GM12801 (cell line): ENCODE measurements around the gene KAZALD1.

Experiments
- CTCF ChIP-seq: IDR thresholded peaks from one replicate; pipeline ENCODE4 v1.5.1; 2011; ENCODE audit warnings: control low read depth; ENCODE audit not compliant: insufficient read length; ENCODE audit errors: extremely low read depth

KAZALD1 gene

DNA sequence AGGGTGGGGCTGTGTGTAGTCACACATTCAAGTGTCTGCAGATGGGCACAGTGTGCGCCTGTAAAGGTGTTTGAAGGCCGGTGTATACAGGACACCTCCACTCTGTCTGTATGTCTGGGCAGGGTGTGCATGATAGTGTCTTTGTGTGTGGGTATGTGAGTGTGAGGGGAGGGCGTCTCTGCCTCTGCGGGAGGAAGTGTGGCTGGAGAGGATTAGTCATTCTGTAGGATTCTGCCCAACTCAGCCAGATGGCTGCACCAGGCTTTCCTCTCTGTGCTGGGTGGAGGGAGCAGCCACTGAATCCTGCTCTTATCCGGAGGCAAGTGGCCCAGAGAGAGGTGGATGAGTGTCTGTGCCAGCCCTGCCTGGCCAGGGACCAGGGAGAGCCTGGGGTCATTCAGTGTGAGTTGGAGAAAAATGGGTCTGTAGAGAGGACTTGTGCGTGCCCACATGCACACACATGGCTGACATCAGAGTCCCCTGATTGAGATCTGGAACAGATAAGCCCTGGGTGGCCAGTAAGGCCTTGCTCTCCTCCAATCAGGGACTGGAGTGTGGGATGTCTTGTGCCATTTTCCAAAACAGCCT, 29.1 kb upstream of the KAZALD1 start:
- TF ChIP-seq CTCF, result no peak

DNA sequence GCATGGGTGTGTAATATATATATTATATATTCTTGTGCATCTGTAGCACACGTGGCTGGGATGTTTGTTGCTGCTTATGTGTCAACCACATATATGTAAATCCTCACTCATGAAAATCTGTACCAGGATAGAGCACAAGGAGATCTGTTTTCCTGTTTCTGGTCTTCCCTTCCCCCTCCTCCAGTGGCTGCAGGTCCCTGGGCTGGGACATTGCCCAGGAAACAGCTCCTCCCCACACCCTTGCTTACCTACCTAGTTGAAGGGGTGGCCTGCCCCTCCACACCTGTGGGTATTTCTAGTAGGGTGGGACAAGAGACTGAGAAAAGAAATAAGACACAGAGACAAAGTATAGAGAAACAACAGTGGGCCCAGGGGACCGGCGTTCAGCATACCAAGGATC, 28.5 kb upstream of the KAZALD1 start:
- TF ChIP-seq CTCF, result no peak

DNA sequence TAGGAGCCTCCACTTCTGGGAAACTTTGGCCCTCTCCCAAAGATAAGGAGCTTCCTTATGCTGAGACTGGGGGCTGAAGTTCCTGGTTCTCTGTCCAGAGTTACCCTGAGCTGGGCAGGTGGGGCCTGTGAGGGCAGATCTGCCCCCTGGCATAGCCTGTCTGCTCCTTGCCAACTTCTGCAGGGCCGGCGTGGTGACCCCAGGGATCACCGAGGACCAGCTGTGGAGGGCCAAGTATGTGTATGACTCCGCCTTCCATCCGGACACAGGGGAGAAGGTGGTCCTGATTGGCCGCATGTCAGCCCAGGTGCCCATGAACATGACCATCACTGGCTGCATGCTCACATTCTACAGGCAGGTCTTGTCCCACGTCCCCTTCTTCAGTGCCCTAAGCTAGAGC, 26.5 kb upstream of the KAZALD1 start:
- TF ChIP-seq CTCF, result no peak

DNA sequence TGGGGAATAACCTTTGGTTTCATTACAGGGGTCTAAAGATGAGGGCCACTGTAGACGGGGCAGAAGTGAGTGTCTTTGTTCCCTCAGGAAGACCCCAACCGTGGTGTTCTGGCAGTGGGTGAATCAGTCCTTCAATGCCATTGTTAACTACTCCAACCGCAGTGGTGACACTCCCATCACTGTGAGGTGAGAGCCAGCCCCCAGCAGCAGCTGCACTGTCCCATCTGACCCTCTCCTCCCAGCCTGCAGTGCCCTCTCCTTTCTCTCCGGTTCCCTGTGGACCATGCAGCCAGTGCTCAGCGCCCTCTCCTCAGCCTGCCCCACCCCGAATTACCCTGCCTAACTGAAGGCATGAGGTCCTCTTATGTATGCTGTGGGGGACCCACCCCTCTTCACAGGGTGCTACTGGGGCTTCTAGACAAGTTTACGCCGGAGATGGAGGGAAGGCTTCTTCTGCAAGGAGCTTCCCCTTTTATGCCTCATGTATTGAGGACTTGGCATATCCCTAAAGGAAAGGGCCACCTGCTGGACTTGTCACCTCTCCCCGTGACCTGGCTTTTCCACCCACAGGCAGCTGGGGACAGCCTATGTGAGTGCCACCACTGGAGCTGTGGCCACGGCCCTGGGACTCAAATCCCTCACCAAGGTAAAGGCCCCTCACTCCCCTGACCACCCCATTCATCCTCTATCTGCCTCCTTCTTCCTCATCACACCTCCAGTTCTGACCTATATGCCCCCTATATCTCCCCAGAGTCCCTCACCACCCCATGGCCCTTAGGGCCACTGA, 25.7 kb upstream of the KAZALD1 start:
- TF ChIP-seq CTCF, result no peak

- no peak for TF ChIP-seq CTCF
These were observed 25.1 kb upstream of the KAZALD1 start for GRCh38 chr10:101036726-101037125.

DNA sequence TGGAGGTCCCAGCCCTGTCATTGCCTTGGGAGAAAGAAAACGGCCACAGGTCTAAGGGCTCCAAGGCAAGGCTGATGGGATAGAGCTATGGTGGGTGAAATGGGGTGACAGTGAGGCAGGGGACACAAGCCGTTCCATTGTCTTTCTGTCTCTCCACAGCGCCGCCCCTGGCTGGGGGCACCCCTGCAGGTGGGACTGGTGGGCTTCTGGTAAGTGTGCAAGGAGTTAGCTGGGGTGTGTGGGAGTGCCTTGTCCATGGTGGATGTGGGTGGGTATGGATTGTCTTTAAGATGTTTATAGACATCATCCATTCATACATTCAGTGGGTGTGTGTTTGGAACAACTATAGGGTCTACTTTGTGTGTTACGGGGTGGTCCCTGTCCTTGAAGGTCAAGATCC, 23.3 kb upstream of the KAZALD1 start:
- TF ChIP-seq CTCF, result no peak

- no peak for TF ChIP-seq CTCF
These were observed 21.7 kb upstream of the KAZALD1 start for GRCh38 chr10:101040061-101040460.
